CD8-positive, alpha-beta memory T cell (primary cell): Measurements from ENCODE around the gene DMXL1. TPM values are rescaled to one million over a fixed set of nuclear protein-coding genes. Genes with fewer than 3 reads are reported as not detected.

Source experiments
- CTCF ChIA-PET: fragments of 350-600 bp; sonication (Branson Sonifier 250); formaldehyde crosslinking; loops from one replicate; lab custom pipeline; 2021; ENCODE audit warnings: antibody characterized with exemption; lab: Charles Lee
- POLR2A ChIA-PET: fragments of 350-600 bp; sonication (Branson Sonifier 250); formaldehyde crosslinking; loops from one replicate; lab custom pipeline; 2021; ENCODE audit warnings: antibody characterized with exemption; lab: Charles Lee
- DNase-seq, 5 donors: peaks; one replicate each; pipeline versions ENCODE4 v3.0.0 to v3.0.0-alpha.2; 2020 to 2022; ENCODE audit warnings: mixed read lengths in 1 of 5
- H3K27ac ChIP-seq: one replicate; pipeline ENCODE4 v1.7.0; 2013; ENCODE audit warnings: low read depth, mild to moderate bottlenecking, low read length, moderate library complexity
- H3K27me3 ChIP-seq: 2 replicates; pipeline ENCODE4 v1.7.0; 2013; ENCODE audit warnings: low read length, mild to moderate bottlenecking; ENCODE audit not compliant: insufficient read depth, poor library complexity, severe bottlenecking
- H3K36me3 ChIP-seq: 2 replicates; pipeline ENCODE4 v1.7.0; 2013; ENCODE audit warnings: mild to moderate bottlenecking, low read length, moderate library complexity; ENCODE audit not compliant: insufficient read depth
- H3K4me1 ChIP-seq: 2 replicates; pipeline ENCODE4 v1.7.0; 2013; ENCODE audit warnings: mild to moderate bottlenecking, low read length, moderate library complexity; ENCODE audit not compliant: insufficient read depth
- H3K4me3 ChIP-seq: 2 replicates; pipeline ENCODE4 v1.7.0; 2013; ENCODE audit warnings: mild to moderate bottlenecking, low read length
- H3K9me3 ChIP-seq: 2 replicates; pipeline ENCODE4 v1.7.0; 2013; ENCODE audit warnings: mild to moderate bottlenecking, low read length
- H3K27ac Mint-ChIP-seq, 8 donors: one replicate each; pipeline ENCODE4 v1.8.0; 2020 to 2021; ENCODE audit warnings: mixed read lengths in 8 of 8, mild to moderate bottlenecking in 6 of 8, inconsistent platforms in 3 of 8, moderate library complexity in 3 of 8
- H3K27me3 Mint-ChIP-seq, 2 donors: one replicate each; pipeline ENCODE4 v1.8.0; 2020 to 2021; ENCODE audit warnings: mixed read lengths in 2 of 2, mild to moderate bottlenecking in 1 of 2, moderate library complexity in 1 of 2
- H3K36me3 Mint-ChIP-seq, 3 donors: one replicate each; pipeline ENCODE4 v1.8.0; 2020 to 2021; ENCODE audit warnings: mixed read lengths in 3 of 3, inconsistent platforms in 1 of 3, mild to moderate bottlenecking in 1 of 3
- H3K4me1 Mint-ChIP-seq, 3 donors: one replicate each; pipeline ENCODE4 v1.8.0; 2020 to 2021; ENCODE audit warnings: mixed read lengths in 3 of 3, inconsistent platforms in 1 of 3, mild to moderate bottlenecking in 1 of 3
- H3K4me3 Mint-ChIP-seq, 7 donors: one replicate each; pipeline ENCODE4 v1.8.0; 2020 to 2021; ENCODE audit warnings: mixed read lengths in 7 of 7, mild to moderate bottlenecking in 6 of 7, moderate library complexity in 4 of 7, inconsistent platforms in 2 of 7
- H3K9me3 Mint-ChIP-seq, 5 donors: one replicate each; pipeline ENCODE4 v1.8.0; 2020 to 2022; ENCODE audit warnings: mixed read lengths in 5 of 5, mild to moderate bottlenecking in 3 of 5, moderate library complexity in 2 of 5, inconsistent platforms in 1 of 5
- polyA plus RNA-seq: library from polyadenylated mRNA; unstranded; fragments of 300-500 nt; fragmentation: Illumina TruSeq; gene quantifications from one replicate; pipeline ENCODE4 v1.2.3, GENCODE V29; 2021
- total RNA-seq, 2 experiments: library from RNA; stranded (reverse); gene quantifications; one replicate each; pipeline ENCODE4 v1.2.3, GENCODE V29; 2021

The DMXL1 gene, protein sequence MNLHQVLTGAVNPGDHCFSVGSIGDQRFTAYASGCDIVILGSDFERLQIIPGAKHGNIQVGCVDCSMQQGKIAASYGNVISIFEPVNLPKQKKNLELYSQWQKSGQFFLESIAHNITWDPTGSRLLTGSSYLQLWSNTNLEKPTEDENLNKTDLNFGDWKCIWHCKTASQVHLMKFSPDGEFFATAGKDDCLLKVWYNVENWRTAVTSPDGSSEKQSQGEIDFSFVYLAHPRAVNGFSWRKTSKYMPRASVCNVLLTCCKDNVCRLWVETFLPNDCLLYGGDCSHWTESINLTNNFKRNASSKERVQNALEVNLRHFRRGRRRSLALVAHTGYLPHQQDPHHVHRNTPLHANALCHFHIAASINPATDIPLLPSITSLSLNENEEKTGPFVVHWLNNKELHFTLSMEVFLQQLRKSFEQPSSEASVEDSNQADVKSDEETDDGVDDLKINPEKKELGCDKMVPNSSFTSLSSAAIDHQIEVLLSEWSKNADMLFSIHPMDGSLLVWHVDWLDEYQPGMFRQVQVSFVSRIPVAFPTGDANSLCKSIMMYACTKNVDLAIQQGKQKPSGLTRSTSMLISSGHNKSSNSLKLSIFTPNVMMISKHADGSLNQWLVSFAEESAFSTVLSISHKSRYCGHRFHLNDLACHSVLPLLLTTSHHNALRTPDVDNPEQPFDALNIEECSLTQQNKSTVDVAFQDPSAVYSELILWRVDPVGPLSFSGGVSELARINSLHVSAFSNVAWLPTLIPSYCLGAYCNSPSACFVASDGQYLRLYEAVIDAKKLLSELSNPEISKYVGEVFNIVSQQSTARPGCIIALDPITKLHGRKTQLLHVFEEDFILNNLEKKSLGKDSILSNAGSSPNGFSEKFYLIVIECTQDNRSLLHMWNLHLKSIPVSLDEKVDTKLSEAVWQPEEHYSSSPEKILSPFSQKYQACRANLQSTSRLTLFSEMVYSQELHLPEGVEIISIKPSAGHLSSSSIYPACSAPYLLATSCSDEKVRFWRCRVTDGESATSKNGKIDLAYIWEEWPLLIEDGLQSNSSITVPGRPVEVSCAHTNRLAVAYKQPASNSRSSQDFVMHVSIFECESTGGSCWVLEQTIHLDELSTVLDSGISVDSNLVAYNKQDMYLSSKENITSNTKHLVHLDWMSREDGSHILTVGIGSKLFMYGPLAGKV (N-terminal part only)
- total RNA-seq: 10 to 100 TPM; 25.9 to 26.2 TPM
- polyA plus RNA-seq: 12.9 TPM

DNA sequence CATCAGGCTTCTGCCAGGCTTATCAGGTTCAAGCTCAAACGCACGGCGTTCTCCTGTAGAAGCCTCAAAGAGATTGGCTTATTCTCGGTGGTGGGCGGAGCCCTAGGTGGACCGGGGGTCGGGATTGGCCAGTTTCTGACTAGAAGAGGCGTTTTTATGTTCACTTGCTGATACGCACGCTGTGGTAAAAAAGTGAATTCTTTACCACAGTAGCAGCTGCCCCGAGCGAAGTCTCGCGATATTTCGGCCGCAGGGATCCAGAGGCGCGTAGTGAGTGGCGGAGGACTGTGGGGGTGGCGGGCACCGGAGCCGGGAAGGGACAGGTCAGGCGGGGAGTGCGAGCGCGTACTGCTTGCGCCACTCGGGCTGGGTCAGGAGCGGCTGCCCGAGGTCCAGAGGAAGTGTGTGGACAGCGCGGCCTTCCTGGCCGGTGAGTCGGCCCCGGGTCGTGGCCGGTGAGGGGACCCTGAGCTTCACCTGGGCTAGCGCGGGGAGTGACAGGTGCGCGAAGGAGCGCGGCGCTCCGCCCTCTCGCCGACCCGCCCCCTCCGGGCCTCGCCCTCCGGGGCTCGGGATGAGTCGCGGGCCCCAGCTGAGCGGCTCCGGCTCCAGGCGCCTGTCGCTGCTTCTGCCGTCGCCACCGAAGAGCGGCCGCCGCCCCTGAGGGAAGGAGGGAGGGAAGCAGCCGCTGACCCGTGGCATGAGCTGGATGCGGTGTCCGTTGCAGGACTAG lies at the start of gene DMXL1:
Gene DMXL1 (plus strand): TSS at position 260 of the 733 bp plus-strand sequence. CDS start 483 bp downstream, outside the sequence.
- peak within 1 kb of the TSS; percentile 86 for H3K27ac ChIP-seq
- DNase-seq: peak; percentile 96 to 99 (median 98)
- H3K4me3 ChIP-seq: peak within 1 kb of the TSS; percentile 68
- H3K27ac Mint-ChIP-seq: peak within 1 kb of the TSS; percentile 92 to 100 (median 98)
- H3K27me3 ChIP-seq: no peaks in the 10 kb centered on the region
- no peaks in the 10 kb centered on the region for H3K9me3 ChIP-seq
- peak within 1 kb of the TSS; percentile 91 to 100 (median 99) for H3K4me3 Mint-ChIP-seq
- H3K36me3 Mint-ChIP-seq: peaks cover 0 to 9% (median 4%) of the 10 kb centered on the region in 3 donors
- H3K9me3 Mint-ChIP-seq: peaks cover 0 to 2% (median 0%) of the 10 kb centered on the region in 5 donors
- peaks cover 0 to 3% of the 10 kb centered on the region in 2 donors for H3K27me3 Mint-ChIP-seq
- H3K36me3 ChIP-seq: no peaks in the 10 kb centered on the region
- POLR2A ChIA-PET: interaction anchor here (0.6 to 1.7 kb wide), 9 partner anchors 17 to 310 kb away, joined by 3 to 8 read pairs (median 3); no protein-coding TSS in a partner anchor
- CTCF ChIA-PET: interaction anchor here (0.8 to 2.4 kb wide), 15 partner anchors 9 to 364 kb away, joined by 3 to 20 read pairs (median 3); partner anchors contain the start of gene DTWD2
- H3K4me1 Mint-ChIP-seq: peaks cover 31 to 50% (median 50%) of the 10 kb centered on the region in 3 donors
- peaks cover 31% of the 10 kb centered on the region for H3K4me1 ChIP-seq

DNA sequence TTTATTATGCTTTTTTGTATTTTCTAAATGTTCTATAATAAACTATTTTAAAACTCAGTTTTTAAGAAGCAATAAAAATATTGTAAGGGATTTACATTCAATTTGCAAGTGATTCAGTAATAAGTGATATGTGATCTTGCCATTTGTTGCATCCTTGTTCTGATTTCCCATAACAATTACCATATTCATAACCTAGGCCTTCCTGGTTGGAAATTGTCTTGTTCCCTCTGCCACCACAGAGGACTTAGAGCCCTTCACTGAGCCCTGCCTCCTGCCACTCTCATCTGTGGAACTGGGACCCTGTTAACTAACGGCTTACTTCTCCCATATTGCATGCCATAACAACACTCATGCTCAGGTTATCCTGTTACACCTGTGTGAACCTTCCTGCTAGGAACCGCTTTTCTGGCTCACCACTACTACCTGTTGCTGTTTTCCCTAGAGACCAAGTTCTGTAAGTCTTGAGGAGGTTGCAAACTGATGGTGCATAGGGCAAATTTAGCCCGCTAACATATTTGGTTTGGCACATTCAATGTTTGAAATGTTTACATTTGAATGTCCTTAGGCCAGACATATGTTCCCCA lies 49.6 kb upstream of the DMXL1 start:
- Mint-ChIP-seq H3K4me1 (no peaks in the 10 kb centered on the region), H3K9me3 (peaks cover 0 to 4% (median 0%) of the 10 kb centered on the region in 5 donors), H3K27ac (no peak overlapping the region), H3K36me3 (no peaks in the 10 kb centered on the region), H3K27me3 (no peaks in the 10 kb centered on the region), H3K4me3 (no peak overlapping the region)
- Histone ChIP-seq H3K4me3 (no peak overlapping the region), H3K27me3 (no peaks in the 10 kb centered on the region), H3K27ac (no peak overlapping the region), H3K9me3 (no peaks in the 10 kb centered on the region), H3K4me1 (no peaks in the 10 kb centered on the region), H3K36me3 (no peaks in the 10 kb centered on the region)
- ChIA-PET CTCF (interaction anchor here (0.7 to 2.1 kb wide), 7 partner anchors 32 to 414 kb away, joined by 3 to 12 read pairs (median 5); partner anchors contain the start of gene DTWD2), POLR2A (no interaction called here)
- DNase-seq: no peak

DNA sequence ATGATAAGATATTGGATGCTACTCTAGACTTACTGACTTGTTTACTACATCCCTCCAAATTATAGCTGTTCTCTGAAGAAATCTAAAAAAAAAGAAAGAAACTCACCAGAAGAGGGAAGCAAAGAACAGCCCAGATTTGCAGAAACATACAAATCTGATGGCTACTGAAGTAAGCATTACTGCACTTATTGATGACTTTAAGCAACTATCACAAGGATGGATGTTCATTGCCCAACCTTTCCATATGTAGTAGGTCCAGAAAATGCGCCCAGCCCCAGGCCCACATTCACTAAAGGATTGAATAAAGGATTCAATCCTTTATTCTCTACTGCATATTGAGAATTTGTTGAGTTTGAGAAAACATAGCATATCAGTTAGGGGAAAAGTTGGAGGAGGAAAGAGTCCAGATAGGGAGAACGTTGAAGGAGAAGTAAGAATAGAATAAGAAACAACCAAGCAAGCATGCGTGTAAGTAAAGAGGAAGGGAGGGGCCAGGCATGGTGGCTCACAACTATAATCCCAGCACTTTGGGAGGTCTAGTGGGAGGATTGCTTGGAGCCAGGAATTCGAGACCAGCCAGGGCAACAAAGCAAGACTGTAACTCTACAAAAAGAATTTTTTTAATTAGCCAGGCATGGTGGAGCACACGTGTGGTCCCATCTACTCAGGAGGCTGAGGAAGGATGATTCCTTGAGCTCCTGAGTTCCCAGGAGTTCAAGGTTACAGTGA lies 48.7 kb upstream of the DMXL1 start:
- H3K36me3 ChIP-seq: no peaks in the 10 kb centered on the region
- H3K27ac Mint-ChIP-seq: peak overlapping the region in 1 of 8 donors; percentile 48
- ChIA-PET CTCF (interaction anchor here (0.7 to 2.1 kb wide), 8 partner anchors 33 to 413 kb away, joined by 3 to 12 read pairs (median 4); partner anchors contain the start of gene DTWD2), POLR2A (no interaction called here)
- H3K9me3 ChIP-seq: no peaks in the 10 kb centered on the region
- no peaks in the 10 kb centered on the region for H3K27me3 ChIP-seq
- no peaks in the 10 kb centered on the region for H3K27me3 Mint-ChIP-seq
- no peaks in the 10 kb centered on the region for H3K36me3 Mint-ChIP-seq
- DNase-seq: peak in 2 of 5 donors; percentile 20 to 33
- H3K4me1 ChIP-seq: no peaks in the 10 kb centered on the region
- H3K9me3 Mint-ChIP-seq: peaks cover 0 to 4% (median 0%) of the 10 kb centered on the region in 5 donors
- no peaks in the 10 kb centered on the region for H3K4me1 Mint-ChIP-seq
- no peak overlapping the region for H3K4me3 ChIP-seq
- no peak overlapping the region for H3K4me3 Mint-ChIP-seq
- no peak overlapping the region for H3K27ac ChIP-seq

DNA sequence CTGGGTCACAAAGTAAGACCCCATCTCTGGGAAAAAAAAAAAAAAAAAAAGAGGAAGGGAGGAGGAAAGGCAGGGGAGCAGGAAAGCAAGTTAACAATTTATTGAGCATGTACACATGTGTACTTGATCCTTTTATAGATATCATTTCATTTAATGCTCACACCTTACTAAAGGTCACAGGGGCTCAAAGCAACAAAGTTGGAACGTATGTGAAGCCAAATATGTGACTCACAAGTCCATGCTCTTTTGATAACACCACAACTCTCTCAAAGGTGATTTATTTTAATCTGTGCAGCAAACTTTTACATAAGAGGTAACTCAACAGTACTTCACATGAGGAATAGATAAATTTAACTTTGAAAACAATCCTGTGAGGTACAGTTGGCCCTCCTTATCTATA lies 48.1 kb upstream of the DMXL1 start:
- Histone ChIP-seq H3K36me3 (no peaks in the 10 kb centered on the region), H3K27me3 (no peaks in the 10 kb centered on the region), H3K27ac (no peak overlapping the region), H3K9me3 (no peaks in the 10 kb centered on the region), H3K4me3 (no peak overlapping the region), H3K4me1 (no peaks in the 10 kb centered on the region)
- H3K27me3 Mint-ChIP-seq: no peaks in the 10 kb centered on the region
- peak overlapping the region in 1 of 8 donors; percentile 48 for H3K27ac Mint-ChIP-seq
- no peak for DNase-seq
- H3K36me3 Mint-ChIP-seq: no peaks in the 10 kb centered on the region
- peaks cover 0 to 4% (median 0%) of the 10 kb centered on the region in 5 donors for H3K9me3 Mint-ChIP-seq
- H3K4me3 Mint-ChIP-seq: no peak overlapping the region
- H3K4me1 Mint-ChIP-seq: no peaks in the 10 kb centered on the region
- ChIA-PET POLR2A (no interaction called here), CTCF (interaction anchor here (0.7 to 2.1 kb wide), 3 partner anchors 34 to 412 kb away, joined by 4 to 12 read pairs (median 8); partner anchors contain the start of gene DTWD2)

DNA sequence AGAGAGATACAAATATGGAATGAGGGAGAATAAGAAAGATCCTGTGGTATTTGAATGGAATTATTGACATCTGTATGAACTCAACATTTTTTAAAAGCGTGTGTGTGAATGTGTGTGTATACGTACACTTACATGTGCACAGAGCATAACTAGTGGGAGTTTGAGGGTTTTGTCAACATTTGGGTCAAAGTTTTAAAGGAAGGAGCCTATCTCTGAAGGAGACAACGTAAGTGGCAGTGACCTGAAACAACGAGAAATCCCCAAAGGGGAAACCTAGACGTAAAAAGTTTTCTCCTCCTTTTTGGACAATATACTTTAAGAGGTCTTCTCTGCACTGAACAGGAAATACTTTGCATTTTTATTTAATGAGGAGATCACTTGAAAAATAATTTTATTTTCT lies 42.3 kb upstream of the DMXL1 start:
- no peaks in the 10 kb centered on the region for H3K27me3 Mint-ChIP-seq
- no peak overlapping the region for H3K4me3 Mint-ChIP-seq
- no peak overlapping the region for H3K27ac Mint-ChIP-seq
- no peak overlapping the region for H3K27ac ChIP-seq
- DNase-seq: no peak
- H3K9me3 Mint-ChIP-seq: peaks cover 0 to 4% (median 0%) of the 10 kb centered on the region in 5 donors
- ChIA-PET POLR2A (no interaction called here), CTCF (no interaction called here)
- H3K4me3 ChIP-seq: no peak overlapping the region
- no peaks in the 10 kb centered on the region for H3K9me3 ChIP-seq
- no peaks in the 10 kb centered on the region for H3K36me3 Mint-ChIP-seq
- H3K27me3 ChIP-seq: no peaks in the 10 kb centered on the region
- H3K4me1 Mint-ChIP-seq: peaks cover 16 to 19% (median 17%) of the 10 kb centered on the region in 3 donors
- peaks cover 13% of the 10 kb centered on the region for H3K4me1 ChIP-seq
- no peaks in the 10 kb centered on the region for H3K36me3 ChIP-seq

DNA sequence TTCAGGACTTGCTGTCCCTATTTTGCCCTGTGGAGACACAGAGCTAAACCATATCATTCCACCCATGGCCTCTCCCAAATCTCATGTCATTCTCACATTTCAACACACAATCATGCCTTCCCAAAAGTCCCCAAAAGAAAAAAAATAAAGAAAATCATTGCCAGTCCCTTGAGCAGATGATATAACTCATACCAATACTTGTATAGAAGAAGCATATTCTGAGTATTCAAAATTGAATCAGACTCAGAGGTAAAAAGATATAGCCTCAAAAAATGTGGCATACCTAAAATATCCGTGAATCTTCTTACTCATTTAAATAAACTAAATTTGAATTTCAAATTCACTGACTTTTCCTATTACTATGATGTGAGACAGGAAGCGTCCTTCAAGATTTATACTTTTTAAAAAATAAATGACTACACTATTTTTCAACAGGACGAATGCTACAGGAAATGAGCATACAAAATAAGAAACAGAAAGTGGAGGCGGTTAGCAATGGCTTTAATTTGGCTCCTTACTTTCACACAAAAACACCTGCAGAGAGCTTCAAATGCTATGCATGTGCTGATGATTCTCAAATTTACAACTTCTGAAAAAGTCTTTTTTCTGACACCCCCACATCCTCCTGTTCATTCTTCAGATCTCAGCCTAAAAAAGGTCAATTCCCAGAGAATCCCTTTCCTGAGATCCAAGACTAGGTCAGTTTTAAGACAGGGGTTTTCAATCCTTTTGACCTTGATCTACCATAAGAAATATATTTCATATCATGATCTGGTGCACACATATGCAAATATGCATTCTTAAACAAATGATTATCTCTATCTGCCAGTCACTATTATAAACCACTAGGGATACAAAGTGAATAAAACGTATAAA lies 39.6 kb upstream of the DMXL1 start:
- DNase-seq: peak in 2 of 5 donors; percentile 3 to 9
- peaks cover 13% of the 10 kb centered on the region for H3K4me1 ChIP-seq
- CTCF ChIA-PET: no interaction called here
- H3K4me3 Mint-ChIP-seq: peak overlapping the region in 4 of 7 donors; percentile 6 to 55 (median 34)
- H3K27me3 Mint-ChIP-seq: no peaks in the 10 kb centered on the region
- POLR2A ChIA-PET: no interaction called here
- H3K27me3 ChIP-seq: no peaks in the 10 kb centered on the region
- H3K27ac Mint-ChIP-seq: peak overlapping the region in 7 of 8 donors; percentile 3 to 73 (median 46)
- no peaks in the 10 kb centered on the region for H3K36me3 Mint-ChIP-seq
- H3K9me3 Mint-ChIP-seq: no peaks in the 10 kb centered on the region
- H3K4me3 ChIP-seq: peak overlapping the region; percentile 17
- no peak overlapping the region for H3K27ac ChIP-seq
- no peaks in the 10 kb centered on the region for H3K9me3 ChIP-seq
- peaks cover 16 to 19% (median 17%) of the 10 kb centered on the region in 3 donors for H3K4me1 Mint-ChIP-seq
- no peaks in the 10 kb centered on the region for H3K36me3 ChIP-seq
